Stimulated activated CD8-positive, alpha-beta memory T cell treated with anti-CD3 and anti-CD28 coated beads, Interleukin-12 subunit alpha, Interleukin-12 subunit beta, amount 100 ng/mL, for 24 hours (primary cell): ENCODE data around the gene KIF3B.
"Not testable (repeated sequence)": the region's sequence is repeated elsewhere in the genome, so short reads cannot be mapped to it uniquely, and the experiment has no call there.

Experiments
- DNase-seq: peaks from one replicate; pipeline ENCODE4 v3.0.0-alpha.2; 2020; ENCODE audit errors: extremely low read depth

The KIF3B gene

DNA sequence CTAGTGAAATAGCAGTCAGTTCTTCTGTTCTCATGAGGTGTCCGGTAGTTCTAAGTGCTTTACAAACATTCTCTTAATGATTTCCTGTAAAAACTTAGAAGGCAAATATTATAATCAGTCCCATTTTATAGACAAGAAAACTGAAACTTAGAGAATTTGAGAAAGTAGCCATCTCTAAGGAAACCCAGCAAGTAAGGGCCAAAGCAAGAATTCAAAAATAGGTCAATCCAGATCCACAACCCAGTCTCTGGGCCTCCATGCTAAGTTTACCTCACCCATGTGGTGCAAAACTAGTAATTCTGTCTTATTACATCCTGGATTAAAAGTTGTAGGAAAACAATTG lies 53.1 kb downstream of the KIF3B start:
- DNase-seq = no peak

DNA sequence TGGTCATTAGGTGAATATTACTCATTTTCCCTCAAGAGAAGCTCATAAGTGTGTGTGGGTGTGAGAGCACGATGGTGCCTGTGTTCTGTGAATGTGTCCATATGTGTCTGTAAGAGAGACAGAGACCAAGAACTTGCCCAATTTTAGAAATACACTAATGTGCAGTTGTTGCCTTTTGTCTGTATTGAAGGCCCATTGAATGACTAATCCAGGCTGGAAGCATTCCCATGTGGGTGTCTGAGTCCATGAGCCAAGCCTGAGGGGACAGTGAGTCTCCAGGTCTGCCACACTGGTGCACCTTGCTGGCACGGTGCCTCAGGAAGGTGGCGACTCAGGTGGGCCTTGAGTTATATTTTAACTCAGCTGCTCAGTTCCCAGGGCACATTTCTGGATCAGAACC lies 55.2 kb downstream of the KIF3B start:
- DNase-seq = no peak

DNA sequence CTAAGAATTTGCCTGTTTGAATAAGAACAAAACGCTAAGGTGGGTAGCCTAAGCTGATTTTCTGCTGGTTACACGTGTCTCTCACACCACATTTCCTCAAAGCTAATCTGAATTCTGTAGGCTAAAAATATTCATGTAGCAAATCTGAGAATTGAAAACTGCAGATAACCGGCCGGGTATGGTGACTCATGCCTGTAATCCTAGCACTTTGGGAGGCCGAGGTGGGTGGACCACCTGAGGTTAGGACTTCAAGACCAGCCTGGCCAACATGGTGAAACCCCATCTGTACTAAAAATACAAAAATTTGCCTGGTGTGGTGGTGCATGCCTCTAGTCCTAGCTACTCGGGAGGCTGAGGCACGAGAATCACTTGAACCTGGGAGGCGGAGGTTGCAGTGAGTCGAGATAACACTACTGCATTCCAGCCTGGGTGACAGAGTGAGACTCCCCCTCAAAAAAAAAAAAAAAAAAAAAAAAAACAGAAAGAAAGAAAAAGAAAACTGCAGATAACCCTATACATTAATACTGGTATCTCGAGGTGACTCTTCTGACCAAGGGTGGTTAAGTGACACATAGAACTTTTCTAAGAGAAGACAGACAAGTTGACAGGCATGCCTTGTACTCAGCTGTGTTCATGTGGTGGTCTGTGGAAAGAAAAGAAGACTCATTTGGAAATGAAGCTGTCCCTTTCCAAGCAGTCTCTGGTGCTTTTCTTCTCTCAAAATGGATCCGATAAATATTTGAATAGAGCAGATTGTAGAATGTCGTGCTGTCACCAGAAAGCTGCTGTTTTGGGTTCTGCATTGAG lies 55.9 kb downstream of the KIF3B start:
- DNase-seq = no peak

DNA sequence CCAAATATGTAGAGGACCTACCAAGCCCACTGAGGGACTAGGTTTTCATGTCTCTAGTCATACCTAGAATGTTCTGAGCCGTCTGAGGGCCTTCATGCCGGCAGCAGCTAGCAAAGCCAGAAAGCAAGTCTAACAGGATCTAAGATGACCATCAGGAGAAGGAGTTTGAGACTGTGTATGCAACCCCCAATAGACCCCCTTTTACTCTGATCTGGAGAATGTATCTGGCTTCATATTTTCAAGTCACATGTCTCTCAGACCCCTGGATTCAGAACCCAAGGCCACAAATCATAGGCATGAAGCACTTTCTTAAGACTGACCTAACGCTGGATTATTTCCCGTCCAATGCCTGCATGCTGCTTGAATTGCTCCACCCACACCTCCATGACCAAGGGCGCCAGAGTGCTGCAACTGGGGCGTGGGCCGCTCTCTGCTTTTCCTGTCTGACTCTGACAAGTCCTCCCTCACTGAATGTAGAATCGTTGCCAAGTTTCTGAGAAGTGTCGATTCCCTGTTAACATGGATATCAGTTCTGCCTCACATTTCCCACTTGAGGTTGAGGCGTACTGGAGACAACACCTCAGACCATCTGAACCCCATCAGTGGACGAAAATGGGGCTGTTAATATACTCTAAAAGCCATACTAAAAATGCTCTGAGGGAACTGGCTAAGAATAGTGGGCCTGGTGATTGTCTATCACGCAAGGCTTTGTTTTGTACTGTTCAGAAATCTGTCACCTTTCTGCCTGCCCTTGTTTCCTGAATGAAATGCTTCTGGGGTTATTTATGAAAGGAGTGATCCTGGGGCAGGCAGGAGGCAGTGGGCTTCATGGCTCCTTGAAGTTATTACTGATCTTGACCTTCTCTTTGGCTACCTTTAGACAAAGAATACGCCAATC lies 56.8 kb downstream of the KIF3B start:
- DNase-seq = peak; percentile 38

DNA sequence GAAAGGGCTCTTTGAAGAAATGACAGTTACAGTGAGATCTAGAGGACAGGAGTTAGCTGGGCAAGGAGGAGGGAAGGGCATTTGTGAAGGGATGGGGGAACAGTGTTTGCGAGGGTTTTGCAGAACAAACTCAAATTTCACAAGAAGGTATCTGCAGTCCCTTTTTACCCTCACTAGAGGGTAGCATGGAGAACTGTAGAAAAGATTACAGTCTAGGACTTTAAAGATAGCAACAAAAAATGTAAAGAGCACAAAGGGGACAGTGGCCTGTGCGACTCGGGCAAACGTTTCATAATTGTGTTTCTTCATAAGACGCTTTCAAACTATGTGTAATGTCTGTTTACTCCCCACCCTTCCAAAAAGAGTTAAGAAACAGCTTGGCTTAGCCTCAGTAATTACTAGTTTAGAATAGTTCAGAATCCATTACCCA lies 59.5 kb downstream of the KIF3B start:
- no peak for DNase-seq

DNA sequence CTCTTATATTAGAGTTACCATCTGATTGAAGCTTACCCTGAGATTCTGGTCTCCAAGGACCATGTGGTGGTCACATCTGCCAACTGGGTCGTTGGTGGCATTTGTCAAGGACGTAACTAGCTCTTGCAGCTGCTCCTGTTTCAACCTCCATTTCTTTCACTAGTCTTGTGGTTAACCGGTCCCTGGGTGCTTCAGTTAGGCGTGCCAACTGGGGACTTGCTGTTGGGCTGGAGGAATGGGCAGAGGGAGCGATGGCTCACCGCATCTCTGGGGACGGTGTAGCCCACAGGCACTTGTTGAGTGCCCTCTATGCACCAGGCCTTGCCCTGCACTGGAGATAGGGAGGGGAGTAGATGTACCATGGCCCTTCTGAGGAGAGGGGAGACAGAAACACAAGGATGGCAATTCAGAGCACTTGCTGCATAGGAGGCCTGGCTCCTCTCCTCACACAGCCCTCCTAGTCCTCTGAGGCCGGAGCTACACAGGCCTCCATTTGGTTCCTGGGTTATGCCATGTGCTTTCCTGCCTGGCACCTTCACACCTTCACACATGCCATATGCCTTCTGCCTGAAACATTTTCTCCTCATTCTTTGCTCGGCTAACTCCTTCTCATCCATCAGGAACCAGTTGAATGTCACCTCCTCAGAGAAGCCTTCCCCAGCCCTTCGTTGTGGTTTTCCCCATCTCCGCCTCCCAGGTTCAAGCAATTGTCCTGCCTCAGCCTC lies 60.6 kb downstream of the KIF3B start:
- DNase-seq = no peak

DNA sequence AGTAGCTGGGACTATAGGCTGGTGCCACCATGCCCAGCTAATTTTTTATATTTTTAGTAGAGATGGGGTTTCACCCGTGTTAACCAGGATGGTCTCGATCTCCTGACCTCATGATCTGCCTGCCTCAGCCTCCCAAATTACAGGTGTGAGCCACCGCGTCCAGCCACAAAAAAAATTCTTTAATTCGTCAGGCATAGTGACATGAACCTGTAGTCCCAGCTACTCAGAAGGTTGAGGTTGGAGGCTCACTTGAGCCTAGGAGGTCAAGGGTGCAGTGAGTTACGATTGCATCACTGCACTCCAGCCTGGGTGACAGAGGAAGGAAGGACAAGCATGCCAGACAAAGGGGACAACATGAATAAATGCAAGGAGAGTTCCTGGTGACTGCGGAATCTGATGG lies 61.2 kb downstream of the KIF3B start:
- DNase-seq = no peak

DNA sequence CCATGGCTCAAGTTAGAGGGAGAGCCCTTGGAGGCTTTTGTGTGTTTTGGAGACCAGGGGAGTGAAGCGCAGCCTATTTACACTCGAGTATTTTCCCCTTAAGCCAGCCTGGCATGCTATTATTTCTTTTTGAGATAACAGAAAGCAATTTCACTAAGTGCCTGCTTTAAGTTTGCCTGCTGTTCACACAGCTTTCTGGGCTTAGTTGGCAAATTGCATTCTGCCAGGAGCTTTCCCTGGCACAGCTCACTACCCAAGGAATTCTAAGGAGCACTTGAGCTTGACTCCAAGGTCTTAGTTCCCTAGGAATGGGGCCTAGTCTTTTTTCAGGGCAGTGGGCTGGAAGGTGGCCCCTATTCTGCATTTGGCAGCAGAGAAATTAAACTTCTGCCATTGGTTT lies 61.7 kb downstream of the KIF3B start:
- no peak for DNase-seq

DNA sequence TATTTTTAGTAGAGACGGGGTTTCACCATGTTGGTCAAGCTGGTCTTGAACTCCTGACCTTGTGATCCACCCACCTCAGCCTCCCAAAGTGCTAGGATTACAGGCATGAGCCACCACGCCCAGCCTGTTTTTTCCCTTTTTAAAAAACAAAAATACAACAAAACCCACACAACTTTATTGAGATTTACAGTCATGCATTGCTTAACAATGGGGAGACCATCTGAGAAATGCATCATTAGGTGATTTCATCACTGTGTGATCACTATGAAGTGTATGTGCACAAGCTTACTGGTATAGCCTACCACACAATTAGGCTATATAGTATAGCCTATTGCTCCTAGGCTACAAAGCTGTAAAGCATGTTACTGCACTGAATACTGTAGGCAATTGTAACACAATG lies 63.6 kb downstream of the KIF3B start:
- not testable (repeated sequence) for DNase-seq

DNA sequence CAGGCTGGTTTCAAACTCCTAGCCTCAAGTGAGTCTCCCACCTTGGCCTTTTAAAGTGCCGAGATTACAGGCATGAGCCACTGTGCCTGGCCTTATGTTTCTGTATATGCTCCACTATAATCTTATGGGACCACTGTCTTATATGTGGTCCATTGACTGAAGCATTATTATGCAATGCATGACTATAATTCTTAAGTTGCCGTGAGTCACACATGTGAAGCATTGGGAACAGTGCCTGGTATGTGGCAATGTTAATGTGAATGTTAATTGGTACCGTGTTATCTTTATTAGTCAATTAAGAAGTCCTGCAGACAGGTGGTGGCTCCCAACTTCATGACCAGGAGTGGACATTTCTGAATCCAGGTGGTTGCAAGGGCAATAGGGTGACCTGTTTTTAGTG lies 66.0 kb downstream of the KIF3B start:
- no peak for DNase-seq

DNA sequence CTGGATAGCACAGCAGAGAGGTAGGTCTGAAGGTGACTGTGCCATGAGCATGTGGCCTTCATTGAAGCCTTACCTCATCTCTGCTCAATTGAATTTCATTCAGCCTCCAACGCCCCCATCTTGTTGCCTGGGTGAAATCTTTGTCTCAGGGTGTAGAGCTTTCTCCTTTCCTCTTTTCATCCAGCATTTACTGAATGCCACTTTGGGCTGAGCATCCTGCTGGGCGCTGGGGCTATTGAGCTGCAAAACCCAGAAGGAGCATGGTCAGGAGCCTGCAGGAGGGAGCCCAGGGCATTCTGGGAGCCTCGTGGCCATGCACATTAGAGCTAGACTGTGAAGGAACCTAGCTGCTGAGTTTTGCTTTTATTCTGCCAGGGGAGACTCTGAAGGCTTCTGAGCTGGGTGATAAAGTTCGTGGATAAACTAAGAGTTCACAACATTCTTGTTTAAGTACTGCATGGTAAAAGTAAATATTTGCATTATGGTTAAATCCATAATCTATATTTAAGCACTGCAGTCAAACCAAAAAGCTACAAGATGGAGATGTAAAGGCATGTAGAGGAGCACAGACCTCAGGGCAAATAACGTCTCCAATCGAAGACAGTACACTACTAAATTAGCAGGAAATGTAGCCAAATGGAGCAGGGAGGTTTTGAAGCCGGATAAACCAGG lies 67.5 kb downstream of the KIF3B start:
- no peak for DNase-seq

DNA sequence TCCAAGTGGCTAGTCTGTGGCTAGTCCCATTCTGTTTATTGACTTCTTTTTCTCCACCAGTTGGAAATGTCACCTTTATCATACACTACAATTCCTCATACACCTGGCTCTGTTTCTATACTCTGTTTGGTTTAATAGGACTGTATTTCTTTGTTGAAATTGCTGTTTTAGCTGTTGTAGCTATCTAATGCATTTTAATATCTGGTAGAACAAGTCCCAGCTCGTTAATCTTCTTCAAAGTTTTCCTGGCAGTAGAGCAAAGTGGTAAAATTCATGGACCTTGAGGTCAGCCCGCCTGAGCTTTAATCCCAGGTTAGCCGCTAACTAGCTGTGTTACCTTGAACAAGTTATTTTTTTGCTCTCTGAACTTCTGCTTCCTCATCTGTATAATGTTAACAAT lies 70.8 kb downstream of the KIF3B start:
- DNase-seq = no peak

DNA sequence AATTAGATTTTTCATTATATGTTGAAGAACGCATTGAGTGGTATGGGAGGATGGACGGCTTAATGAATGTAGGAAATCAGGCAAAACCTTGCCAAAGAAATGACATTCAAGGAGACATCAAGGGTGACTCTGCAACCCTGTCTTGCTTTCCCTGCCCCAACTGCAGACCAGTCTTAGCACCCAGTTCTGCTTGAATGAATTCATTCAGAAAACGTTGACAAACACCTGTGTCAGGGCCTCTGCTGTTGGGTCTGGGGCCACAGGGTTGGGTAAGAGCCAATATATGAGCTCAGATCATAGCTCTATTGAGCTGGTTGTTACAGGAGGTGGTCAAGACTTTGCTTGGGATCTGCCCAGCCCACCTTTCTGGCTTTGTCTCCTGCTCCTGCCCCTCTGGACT lies 73.0 kb downstream of the KIF3B start:
- no peak for DNase-seq

DNA sequence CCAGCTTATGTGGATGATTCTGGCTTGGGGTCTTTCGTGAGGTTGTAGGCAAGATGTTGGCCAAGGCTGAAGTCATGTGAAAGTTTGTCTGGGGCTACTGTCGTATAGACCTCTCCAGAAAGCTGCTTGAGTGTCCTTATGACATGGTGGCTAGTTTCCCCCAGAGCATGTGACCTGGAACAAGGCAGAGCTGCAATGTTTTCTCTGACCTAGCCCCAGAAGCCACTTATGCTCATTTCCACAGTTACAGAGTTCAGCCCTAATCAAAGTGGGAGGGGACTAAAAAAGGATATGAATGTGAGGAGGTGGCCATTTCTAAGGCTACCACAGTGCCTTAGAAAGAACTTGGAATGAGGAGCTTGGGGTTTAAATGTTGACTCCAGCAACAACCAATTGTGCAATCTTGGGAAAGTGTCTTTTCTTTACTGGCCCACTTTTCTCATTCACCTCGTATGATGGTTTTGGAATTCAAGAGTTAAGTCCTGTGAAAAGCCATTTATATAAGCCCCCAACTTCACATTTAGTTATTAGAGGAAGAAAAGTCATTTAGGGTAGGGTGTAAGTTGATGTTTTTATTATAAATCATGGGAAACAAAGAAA lies 74.8 kb downstream of the KIF3B start:
- DNase-seq = no peak

DNA sequence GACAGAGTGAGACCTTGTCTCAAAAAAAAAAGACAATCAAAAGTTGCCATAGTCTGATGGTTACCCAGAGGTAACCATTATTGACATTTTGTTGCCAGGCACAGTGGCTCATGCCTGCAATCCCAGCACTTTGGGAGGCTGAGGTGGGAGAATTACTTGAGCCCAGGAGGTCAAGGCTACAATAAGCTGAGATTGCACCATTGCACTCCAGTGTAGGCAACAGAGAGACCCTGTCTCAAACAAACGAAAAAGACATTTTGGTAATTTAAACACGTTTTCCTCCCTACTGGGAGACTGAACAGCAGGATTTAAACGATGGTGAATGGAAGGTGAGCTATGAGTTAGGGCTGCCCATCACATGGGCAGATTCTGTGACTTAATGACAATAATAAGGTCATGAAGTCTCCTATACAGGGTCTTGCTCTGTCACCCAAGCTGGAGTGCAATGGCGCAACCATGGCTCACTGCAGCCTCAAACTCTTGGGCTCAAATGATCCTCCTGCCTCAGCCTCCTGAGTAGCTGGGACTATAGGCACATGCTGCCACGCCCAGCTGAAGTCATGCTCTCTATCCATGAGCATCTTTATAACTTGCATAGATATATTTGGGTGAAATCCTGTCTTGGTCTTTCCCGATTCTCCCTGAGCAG lies 76.5 kb downstream of the KIF3B start:
- no peak for DNase-seq

DNA sequence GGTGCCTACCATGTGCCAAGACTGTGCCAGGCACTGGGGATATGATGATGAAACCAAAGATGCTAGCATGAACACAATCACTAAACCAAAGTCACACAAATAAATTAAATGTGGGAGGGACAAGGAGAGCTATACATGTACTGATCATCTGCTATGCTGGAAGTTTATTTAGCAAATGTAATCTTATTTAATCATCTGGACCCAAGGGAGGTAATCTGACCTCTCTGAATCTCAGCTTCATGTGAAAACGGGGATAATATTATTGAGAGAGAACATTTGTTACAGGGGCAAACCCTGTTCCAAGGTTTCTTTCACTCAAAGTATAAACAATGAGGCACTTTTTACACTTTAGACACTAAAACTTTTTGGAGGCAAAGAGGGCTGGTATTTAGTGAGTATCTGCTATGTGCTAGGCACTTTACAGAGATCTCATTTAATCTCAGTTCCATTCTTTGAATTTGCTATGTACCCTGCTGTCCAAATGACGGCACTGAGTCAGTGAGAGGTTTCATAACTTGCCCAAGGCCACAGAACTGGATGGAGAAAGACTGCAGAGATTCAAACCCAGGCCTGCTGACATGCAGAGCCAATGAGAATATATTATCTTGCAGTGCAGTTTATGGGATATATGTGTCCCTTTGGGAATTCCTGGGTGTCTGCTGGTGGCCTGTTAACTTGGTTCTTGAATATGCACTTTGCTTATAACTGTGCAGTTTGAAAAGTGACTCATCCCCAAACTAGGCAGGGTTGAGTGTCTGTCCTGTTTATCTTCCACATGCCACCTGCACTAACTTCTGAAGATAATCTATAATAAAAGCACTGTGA lies 77.4 kb downstream of the KIF3B start:
- no peak for DNase-seq

DNA sequence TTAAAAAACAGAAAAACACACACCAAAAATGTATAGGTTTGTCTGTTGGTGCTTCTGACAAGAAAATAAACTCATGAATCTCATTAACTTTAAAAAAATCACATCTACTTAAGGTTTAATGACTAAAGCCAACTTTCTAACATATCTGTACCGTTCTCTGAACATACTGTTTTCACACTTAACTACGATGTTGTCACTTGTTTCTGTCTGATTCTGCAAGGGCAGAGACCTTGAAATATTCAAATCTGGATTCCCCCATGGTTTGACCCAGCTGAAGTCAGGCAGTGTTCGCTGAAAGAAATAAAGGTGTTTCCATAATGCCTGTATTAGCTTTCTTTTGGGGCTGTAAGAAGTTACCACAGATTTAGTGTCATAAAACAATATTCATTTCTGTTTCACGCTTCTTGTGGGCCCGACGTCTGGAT lies 78.0 kb downstream of the KIF3B start:
- DNase-seq = no peak

DNA sequence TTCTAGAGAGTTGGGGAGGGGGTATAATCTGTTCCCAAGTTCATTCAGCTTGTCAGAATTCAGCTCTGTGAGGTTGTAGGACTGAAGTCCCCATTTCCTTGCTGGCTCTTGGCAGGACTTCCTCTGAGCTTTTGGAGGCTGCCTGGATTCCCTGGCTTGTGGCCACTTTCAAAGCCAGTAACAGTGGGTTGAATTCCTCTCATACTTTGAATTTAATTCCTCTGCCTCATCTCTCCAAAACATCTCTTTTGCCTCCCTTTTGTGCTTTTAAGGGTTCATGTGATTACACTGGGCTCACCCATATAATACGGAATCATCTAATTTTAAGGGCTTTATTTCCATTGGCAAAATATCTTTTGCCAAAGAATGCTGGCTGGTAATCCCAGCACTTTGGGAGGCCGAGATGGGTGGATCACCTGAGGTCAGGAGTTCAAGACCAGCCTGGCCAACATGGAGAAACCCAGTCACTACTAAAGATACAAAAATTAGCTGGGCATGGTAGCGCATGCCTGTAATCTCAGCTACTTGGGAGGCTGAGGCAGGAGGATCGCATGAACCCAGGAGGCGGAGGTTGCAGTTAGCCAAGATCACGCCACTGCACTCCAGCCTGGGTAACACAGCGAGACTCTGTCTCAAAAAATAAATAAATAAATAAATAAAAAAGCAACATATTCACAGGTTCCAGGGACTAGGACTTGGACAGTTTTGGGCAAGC lies 78.6 kb downstream of the KIF3B start:
- DNase-seq = not testable (repeated sequence)

DNA sequence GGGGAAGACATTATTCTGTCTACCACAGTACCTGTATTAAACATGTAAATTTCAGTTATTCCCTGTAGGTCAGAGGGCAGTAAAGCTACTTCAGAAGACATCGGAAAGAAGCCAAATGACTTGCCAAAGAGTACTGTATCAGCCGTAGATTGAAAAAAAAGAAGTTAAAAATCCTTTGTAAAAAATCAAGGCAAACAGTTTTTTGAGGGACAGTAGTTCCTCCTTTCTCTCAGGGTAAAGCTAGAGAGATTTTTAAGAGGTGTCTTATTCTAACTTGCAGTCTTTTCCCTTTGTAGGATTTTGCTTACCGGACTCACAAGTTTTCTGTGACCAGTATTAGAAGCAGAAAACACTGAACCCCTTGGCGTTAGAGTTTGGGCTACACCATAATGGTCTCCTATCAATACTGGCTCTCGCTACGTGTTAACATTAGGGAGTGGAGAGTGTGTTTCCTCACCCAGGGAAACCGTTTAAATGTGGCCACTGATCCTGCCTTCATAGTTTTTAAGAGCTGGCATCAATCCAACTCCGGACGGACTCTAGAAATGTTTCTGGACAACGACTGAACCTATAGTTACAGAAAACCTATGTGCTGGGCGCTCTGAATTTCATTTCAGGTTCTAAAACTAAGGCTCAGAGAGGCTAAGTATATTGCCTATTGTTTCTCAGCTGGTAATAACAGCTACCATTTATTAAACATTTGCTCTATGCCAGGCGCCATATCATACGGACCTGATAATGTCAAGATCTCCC lies 79.3 kb downstream of the KIF3B start:
- no peak for DNase-seq
